Mucosa of rectum (tissue), 2 donors: ENCODE results near the gene CD4.
"Not testable (repeated sequence)": the region's sequence is repeated elsewhere in the genome, so short reads cannot be mapped to it uniquely, and the experiment has no call there.

Source experiments
- H3K27ac ChIP-seq, 2 donors: one replicate each; pipeline ENCODE4 v1.7.0; 2013; ENCODE audit warnings: inconsistent platforms in 2 of 2, low read depth in 2 of 2, low read length in 2 of 2
- H3K27me3 ChIP-seq, 2 donors: one replicate each; pipeline ENCODE4 v1.7.0; 2013; ENCODE audit warnings: low read length in 2 of 2; ENCODE audit not compliant: control insufficient read depth in 2 of 2, insufficient read depth in 2 of 2
- H3K36me3 ChIP-seq, 2 donors: one replicate each; pipeline ENCODE4 v1.7.0; 2013; ENCODE audit warnings: low read length in 2 of 2; ENCODE audit not compliant: control insufficient read depth in 2 of 2, insufficient read depth in 2 of 2
- H3K4me1 ChIP-seq, 2 donors: one replicate each; pipeline ENCODE4 v1.7.0; 2013; ENCODE audit warnings: low read length in 2 of 2, mild to moderate bottlenecking in 1 of 2; ENCODE audit not compliant: control insufficient read depth in 2 of 2, insufficient read depth in 2 of 2
- H3K4me3 ChIP-seq, 2 donors: one replicate each; pipeline ENCODE4 v1.7.0; 2013; ENCODE audit warnings: low read length in 2 of 2
- H3K9ac ChIP-seq, 2 donors: one replicate each; pipeline ENCODE4 v1.7.0; 2013; ENCODE audit warnings: low read length in 2 of 2, low read depth in 1 of 2, mild to moderate bottlenecking in 1 of 2
- H3K9me3 ChIP-seq, 2 donors: one replicate each; pipeline ENCODE4 v1.7.0; 2013; ENCODE audit warnings: low read length in 2 of 2; ENCODE audit not compliant: control insufficient read depth in 2 of 2
- donor health status: healthy.
- donor health status: Normal muscosa, but diverticular disease.

CD4 gene

GRCh38 chr12:6788972-6789924, at the start of gene CD4:
TSS of gene CD4 (plus strand) at chr12:6789528. CDS start at chr12:6800139, 10,611 bp downstream.
- Histone ChIP-seq H3K4me3 (peak within 1 kb of the TSS; percentile 40 to 77), H3K36me3 (no peaks in the 10 kb centered on the region), H3K9me3 (no peaks in the 10 kb centered on the region), H3K27me3 (no peaks in the 10 kb centered on the region), H3K4me1 (peaks cover 3% of the 10 kb centered on the region in 2 donors), H3K9ac (peak within 1 kb of the TSS; percentile 36 to 60), H3K27ac (peak within 1 kb of the TSS; percentile 54 to 63)

DNA sequence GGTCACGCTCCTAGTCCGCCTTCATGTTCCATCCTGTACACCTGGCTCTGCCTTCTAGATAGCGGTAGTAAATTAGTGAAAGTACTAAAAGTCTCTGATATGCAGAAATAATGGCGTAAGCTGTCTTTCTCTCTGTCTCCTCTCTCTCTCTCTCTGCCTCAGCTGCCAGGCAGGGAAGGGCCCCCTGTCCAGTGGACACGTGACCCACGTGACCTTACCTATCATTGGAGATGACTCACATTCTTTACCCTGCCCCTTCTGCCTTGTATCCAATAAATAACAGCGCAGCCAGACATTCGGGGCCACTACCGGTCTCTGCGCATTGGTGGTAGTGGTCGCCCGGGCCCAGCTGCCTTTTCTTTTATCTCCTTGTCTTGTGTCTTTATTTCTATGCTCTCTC, 47.2 kb upstream of the CD4 start:
- H3K9ac ChIP-seq, H3K27ac ChIP-seq, H3K4me1 ChIP-seq, H3K4me3 ChIP-seq, H3K27me3 ChIP-seq, H3K9me3 ChIP-seq: not testable (repeated sequence)
- peaks cover 7 to 15% of the 10 kb centered on the region in 2 donors for H3K36me3 ChIP-seq

DNA sequence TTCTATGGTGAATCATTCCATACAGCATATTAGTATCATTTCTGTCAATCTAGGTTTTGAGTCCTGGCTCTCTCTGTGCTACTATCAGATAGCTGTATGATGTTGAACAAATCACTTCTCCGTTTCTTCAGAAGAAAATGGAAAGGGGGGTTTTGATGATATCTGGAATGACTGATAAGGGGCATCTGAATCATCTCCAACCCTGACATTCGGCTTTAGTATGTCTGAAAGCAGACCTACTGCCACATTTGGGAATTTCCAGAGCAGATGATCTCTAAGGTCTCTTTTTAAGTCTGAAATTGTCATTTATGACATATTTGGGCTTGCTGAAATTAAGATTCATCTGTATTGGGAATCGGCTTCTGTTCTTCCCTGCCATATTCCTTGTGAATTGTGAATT, 46.5 kb upstream of the CD4 start:
- no peak overlapping the region for H3K4me3 ChIP-seq
- no peak overlapping the region for H3K9ac ChIP-seq
- no peaks in the 10 kb centered on the region for H3K9me3 ChIP-seq
- H3K36me3 ChIP-seq, result peaks cover 14 to 22% of the 10 kb centered on the region in 2 donors
- no peaks in the 10 kb centered on the region for H3K4me1 ChIP-seq
- H3K27me3 ChIP-seq, result no peaks in the 10 kb centered on the region
- H3K27ac ChIP-seq, result no peak overlapping the region

- H3K27ac ChIP-seq, H3K9ac ChIP-seq, H3K4me3 ChIP-seq, H3K4me1 ChIP-seq, H3K27me3 ChIP-seq, H3K9me3 ChIP-seq: not testable (repeated sequence)
- peaks cover 18 to 26% of the 10 kb centered on the region in 2 donors for H3K36me3 ChIP-seq
Observed at GRCh38 chr12:6743300-6743699, 46.0 kb upstream of the CD4 start.

- H3K27me3 ChIP-seq, result no peaks in the 10 kb centered on the region
- H3K27ac ChIP-seq, result peak overlapping the region in 1 of 2 donors; percentile 45
- H3K36me3 ChIP-seq, result peaks cover 42 to 52% of the 10 kb centered on the region in 2 donors
- no peak overlapping the region for H3K9ac ChIP-seq
- no peak overlapping the region for H3K4me3 ChIP-seq
- no peaks in the 10 kb centered on the region for H3K4me1 ChIP-seq
- H3K9me3 ChIP-seq, result no peaks in the 10 kb centered on the region
Observed at GRCh38 chr12:6745741-6746525, 43.4 kb upstream of the CD4 start.

- Histone ChIP-seq H3K27ac (no peak overlapping the region), H3K27me3 (no peaks in the 10 kb centered on the region), H3K9me3 (no peaks in the 10 kb centered on the region), H3K36me3 (peaks cover 47 to 60% of the 10 kb centered on the region in 2 donors), H3K4me3 (no peak overlapping the region), H3K9ac (no peak overlapping the region), H3K4me1 (peaks cover 6 to 7% of the 10 kb centered on the region in 2 donors)
Observed at GRCh38 chr12:6747216-6747615, 42.1 kb upstream of the CD4 start.

- Histone ChIP-seq H3K4me1 (peaks cover 10 to 11% of the 10 kb centered on the region in 2 donors), H3K27me3 (no peaks in the 10 kb centered on the region), H3K36me3 (peaks cover 47 to 60% of the 10 kb centered on the region in 2 donors), H3K27ac (no peak overlapping the region), H3K9ac (no peak overlapping the region), H3K4me3 (no peak overlapping the region), H3K9me3 (no peaks in the 10 kb centered on the region)
Observed at GRCh38 chr12:6748761-6749160, 40.6 kb upstream of the CD4 start.

DNA sequence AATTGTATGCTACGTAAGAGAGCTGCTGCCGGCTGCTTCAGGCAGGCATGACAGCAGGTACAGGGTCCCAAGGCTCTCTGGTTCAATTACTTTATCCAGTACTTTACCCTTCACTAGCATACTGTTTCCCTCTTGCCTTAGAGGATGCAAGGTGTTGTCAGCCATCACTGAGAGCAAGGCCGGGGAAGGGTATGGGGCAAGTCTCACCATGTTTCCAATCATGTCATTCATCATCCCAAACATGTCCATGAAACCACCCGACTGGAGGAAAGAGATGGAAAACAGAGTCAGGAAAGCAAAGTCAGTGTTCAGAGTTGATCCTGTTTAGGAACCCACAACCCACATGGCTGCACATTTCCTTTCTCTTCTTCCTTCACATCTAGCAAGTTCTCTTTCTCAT, 38.8 kb upstream of the CD4 start:
- no peak overlapping the region for H3K4me3 ChIP-seq
- no peak overlapping the region for H3K27ac ChIP-seq
- peaks cover 47 to 57% of the 10 kb centered on the region in 2 donors for H3K36me3 ChIP-seq
- no peak overlapping the region for H3K9ac ChIP-seq
- H3K4me1 ChIP-seq, result peaks cover 13 to 15% of the 10 kb centered on the region in 2 donors
- no peaks in the 10 kb centered on the region for H3K9me3 ChIP-seq
- no peaks in the 10 kb centered on the region for H3K27me3 ChIP-seq

- peaks cover 43 to 48% of the 10 kb centered on the region in 2 donors for H3K36me3 ChIP-seq
- H3K27ac ChIP-seq, result peak overlapping the region in 1 of 2 donors; percentile 98
Observed at GRCh38 chr12:6751767-6752166, 37.6 kb upstream of the CD4 start.

More at GRCh38 chr12:6751767-6752166, 37.6 kb upstream of the CD4 start:
- H3K9ac ChIP-seq, result peak overlapping the region; percentile 97 to 98
- peaks cover 13 to 15% of the 10 kb centered on the region in 2 donors for H3K4me1 ChIP-seq
- H3K4me3 ChIP-seq, result peak overlapping the region; percentile 92 to 95
- H3K27me3 ChIP-seq, result no peaks in the 10 kb centered on the region
- no peaks in the 10 kb centered on the region for H3K9me3 ChIP-seq
